ENCODE results near the gene IL6.
"Not testable (repeated sequence)": the region's sequence is repeated elsewhere in the genome, so short reads cannot be mapped to it uniquely, and the experiment has no call there.

IL6 gene

DNA sequence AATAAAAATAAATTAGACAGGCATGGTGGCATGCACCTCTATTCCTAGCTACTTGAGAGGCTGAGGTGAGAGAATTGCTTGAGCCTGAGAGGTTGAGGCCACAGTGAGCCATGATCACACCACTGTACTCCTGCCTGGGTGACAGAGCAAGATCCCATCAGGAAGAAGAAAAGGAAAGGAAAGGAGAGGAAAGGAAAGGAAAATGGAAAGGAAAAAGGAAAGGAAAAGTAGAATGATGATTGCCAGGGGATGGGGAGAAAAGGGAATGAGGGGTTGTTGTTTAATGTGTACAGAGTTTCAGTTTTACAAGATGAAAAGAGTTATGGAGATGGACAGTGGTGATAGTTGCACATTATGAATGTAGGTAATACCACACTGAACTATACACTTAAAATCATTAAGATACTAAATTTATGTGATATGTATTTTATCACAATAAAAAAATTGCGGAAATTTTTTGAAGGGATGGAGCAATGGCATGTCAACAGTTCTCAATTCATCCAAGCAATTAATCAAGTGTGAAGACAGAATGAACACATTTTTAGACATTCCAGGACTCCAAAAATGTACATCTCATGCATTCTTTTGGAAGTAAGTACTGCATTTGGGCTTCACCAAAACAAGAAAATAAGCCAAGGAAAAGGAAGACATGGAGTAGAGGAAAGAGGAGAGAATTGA is 44.3 kb downstream of the IL6 start:
- no peak overlapping the region for H3K27ac ChIP-seq (ENCODE audit: low read length)
- no peaks in the 10 kb centered on the region for H3K9me3 ChIP-seq (ENCODE audit: insufficient read depth, low read length, severe bottlenecking)
- H3K79me2 ChIP-seq (ENCODE audit: insufficient read depth, low read length) = no peaks in the 10 kb centered on the region
- TF ChIP-seq, protein P1, sequence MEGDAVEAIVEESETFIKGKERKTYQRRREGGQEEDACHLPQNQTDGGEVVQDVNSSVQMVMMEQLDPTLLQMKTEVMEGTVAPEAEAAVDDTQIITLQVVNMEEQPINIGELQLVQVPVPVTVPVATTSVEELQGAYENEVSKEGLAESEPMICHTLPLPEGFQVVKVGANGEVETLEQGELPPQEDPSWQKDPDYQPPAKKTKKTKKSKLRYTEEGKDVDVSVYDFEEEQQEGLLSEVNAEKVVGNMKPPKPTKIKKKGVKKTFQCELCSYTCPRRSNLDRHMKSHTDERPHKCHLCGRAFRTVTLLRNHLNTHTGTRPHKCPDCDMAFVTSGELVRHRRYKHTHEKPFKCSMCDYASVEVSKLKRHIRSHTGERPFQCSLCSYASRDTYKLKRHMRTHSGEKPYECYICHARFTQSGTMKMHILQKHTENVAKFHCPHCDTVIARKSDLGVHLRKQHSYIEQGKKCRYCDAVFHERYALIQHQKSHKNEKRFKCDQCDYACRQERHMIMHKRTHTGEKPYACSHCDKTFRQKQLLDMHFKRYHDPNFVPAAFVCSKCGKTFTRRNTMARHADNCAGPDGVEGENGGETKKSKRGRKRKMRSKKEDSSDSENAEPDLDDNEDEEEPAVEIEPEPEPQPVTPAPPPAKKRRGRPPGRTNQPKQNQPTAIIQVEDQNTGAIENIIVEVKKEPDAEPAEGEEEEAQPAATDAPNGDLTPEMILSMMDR (IDR thresholded peaks at IDR 0.05; ENCODE audit: borderline replicate concordance, extremely low read depth, low read length, poor library complexity, severe bottlenecking) = no peak
- H4K20me1 ChIP-seq (ENCODE audit: insufficient read depth, low read length) = no peaks in the 10 kb centered on the region
- H3K36me3 ChIP-seq (ENCODE audit: insufficient read depth, low read length) = no peaks in the 10 kb centered on the region
- ATAC-seq (ENCODE audit: insufficient read depth, low read depth) (no peak), DNase-seq (no peak)
- no peak overlapping the region; the same call in 1 of the 2 replicates for H2AFZ ChIP-seq (ENCODE audit: low read depth, low read length)
- no peak overlapping the region for H3K4me3 ChIP-seq (ENCODE audit: low read depth in 1 of 2, low read length in 2 of 2)
- no peaks in the 10 kb centered on the region for H3K4me1 ChIP-seq (ENCODE audit: insufficient read depth, low read length)
- peaks cover 8% of the 10 kb centered on the region for H3K27me3 ChIP-seq (ENCODE audit: insufficient read depth, low read length, poor library complexity)
- no peak overlapping the region for H3K9ac ChIP-seq (ENCODE audit: low read depth, low read length)
- H3K4me2 ChIP-seq (ENCODE audit: insufficient read depth, low read length) = no peak overlapping the region

DNA sequence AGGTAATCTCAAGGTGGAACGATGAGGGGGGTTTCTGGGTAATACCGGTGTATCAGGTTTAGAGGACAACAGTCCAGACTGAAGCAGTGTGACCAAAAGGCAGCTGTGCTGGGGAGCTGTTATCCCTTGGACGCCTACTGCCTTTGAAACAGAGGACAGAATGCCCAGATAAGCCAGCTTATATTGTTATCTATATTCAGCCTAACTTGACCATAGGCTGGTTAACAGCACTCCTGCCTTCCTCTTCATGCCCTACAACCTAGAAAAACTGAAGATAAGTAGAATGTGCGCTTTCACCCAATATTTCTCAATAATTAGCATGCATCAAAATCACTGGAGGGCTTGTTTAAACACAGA is 44.9 kb downstream of the IL6 start:
- no peaks in the 10 kb centered on the region for H3K79me2 ChIP-seq (ENCODE audit: insufficient read depth, low read length)
- no peak overlapping the region for H2AFZ ChIP-seq (ENCODE audit: low read depth, low read length)
- H3K9me3 ChIP-seq (ENCODE audit: insufficient read depth, low read length, severe bottlenecking) = no peaks in the 10 kb centered on the region
- no peak overlapping the region for H3K4me3 ChIP-seq (ENCODE audit: low read depth in 1 of 2, low read length in 2 of 2)
- no peak for ATAC-seq (ENCODE audit: insufficient read depth, low read depth)
- no peaks in the 10 kb centered on the region for H4K20me1 ChIP-seq (ENCODE audit: insufficient read depth, low read length)
- H3K36me3 ChIP-seq (ENCODE audit: insufficient read depth, low read length) = no peaks in the 10 kb centered on the region
- H3K9ac ChIP-seq (ENCODE audit: low read depth, low read length) = no peak overlapping the region
- H3K27ac ChIP-seq (ENCODE audit: low read length) = no peak overlapping the region
- TF ChIP-seq EZH2 (IDR thresholded peaks at IDR 0.05; ENCODE audit: borderline replicate concordance, low read depth, low read length, severe bottlenecking) = no peak
- TF ChIP-seq, protein P1 (IDR thresholded peaks at IDR 0.05; ENCODE audit: borderline replicate concordance, extremely low read depth, low read length, poor library complexity, severe bottlenecking) = no peak
- H3K4me1 ChIP-seq (ENCODE audit: insufficient read depth, low read length) = no peaks in the 10 kb centered on the region
- DNase-seq = no peak
- no peak overlapping the region for H3K4me2 ChIP-seq (ENCODE audit: insufficient read depth, low read length)
- peaks cover 3% of the 10 kb centered on the region for H3K27me3 ChIP-seq (ENCODE audit: insufficient read depth, low read length, poor library complexity)

DNA sequence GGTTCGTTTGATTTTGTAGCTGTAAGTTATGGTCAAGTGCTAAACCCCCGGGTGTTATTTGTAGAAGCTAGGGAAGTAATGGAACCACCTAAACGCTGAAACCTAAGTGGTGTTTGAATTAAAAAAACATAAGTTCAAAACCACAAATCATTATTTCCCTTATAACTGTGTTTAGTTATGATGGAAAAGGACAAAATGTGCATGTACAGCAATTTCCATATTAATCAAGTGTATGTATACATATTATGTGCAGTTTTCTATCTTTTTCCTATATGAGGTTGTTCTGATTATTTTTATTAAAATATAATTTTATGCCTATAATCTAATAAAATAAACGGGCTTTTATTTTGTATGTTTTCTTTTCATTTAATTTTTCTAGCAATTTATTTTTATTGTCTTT is 45.9 kb downstream of the IL6 start:
- Histone ChIP-seq H3K9ac (ENCODE audit: low read depth, low read length) (no peak overlapping the region), H3K4me1 (ENCODE audit: insufficient read depth, low read length) (no peaks in the 10 kb centered on the region), H3K27me3 (ENCODE audit: insufficient read depth, low read length, poor library complexity) (peaks cover 3% of the 10 kb centered on the region), H3K4me2 (ENCODE audit: insufficient read depth, low read length) (no peak overlapping the region), H3K4me3 (ENCODE audit: low read depth in 1 of 2, low read length in 2 of 2) (no peak overlapping the region), H3K79me2 (ENCODE audit: insufficient read depth, low read length) (no peaks in the 10 kb centered on the region), H3K36me3 (ENCODE audit: insufficient read depth, low read length) (no peaks in the 10 kb centered on the region), H2AFZ (ENCODE audit: low read depth, low read length) (no peak overlapping the region), H4K20me1 (ENCODE audit: insufficient read depth, low read length) (no peaks in the 10 kb centered on the region), H3K9me3 (ENCODE audit: insufficient read depth, low read length, severe bottlenecking) (no peaks in the 10 kb centered on the region), H3K27ac (ENCODE audit: low read length) (no peak overlapping the region)
- TF ChIP-seq, protein P1 (IDR thresholded peaks at IDR 0.05; ENCODE audit: borderline replicate concordance, extremely low read depth, low read length, poor library complexity, severe bottlenecking) = no peak
- TF ChIP-seq EZH2 (IDR thresholded peaks at IDR 0.05; ENCODE audit: borderline replicate concordance, low read depth, low read length, severe bottlenecking) = no peak
- DNase-seq (no peak), ATAC-seq (ENCODE audit: insufficient read depth, low read depth) (no peak)

DNA sequence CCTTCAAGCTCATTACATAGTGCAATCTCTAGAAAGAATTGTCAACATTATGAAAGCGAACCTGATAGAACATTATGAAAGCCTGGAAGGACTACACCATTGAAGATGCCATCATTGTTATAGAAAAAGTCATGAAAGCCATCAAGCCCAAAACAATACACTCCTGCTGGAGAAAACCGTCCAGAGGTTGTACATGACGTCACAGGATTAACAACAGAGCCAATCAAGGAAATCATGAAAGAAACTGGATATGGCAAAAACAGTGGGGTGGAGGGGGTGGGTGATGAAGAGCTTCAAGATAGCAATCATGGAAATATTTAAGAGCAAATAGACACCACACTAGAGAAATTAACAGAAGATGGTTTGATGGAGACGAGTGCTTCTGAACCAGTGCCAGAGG is 50.0 kb downstream of the IL6 start:
- H3K4me2 ChIP-seq (ENCODE audit: insufficient read depth, low read length) = no peak overlapping the region
- H4K20me1 ChIP-seq (ENCODE audit: insufficient read depth, low read length) = no peaks in the 10 kb centered on the region
- no peaks in the 10 kb centered on the region for H3K36me3 ChIP-seq (ENCODE audit: insufficient read depth, low read length)
- no peaks in the 10 kb centered on the region for H3K79me2 ChIP-seq (ENCODE audit: insufficient read depth, low read length)
- no peaks in the 10 kb centered on the region for H3K27me3 ChIP-seq (ENCODE audit: insufficient read depth, low read length, poor library complexity)
- TF ChIP-seq, protein P1 (IDR thresholded peaks at IDR 0.05; ENCODE audit: borderline replicate concordance, extremely low read depth, low read length, poor library complexity, severe bottlenecking) = no peak
- no peak for TF ChIP-seq EZH2 (IDR thresholded peaks at IDR 0.05; ENCODE audit: borderline replicate concordance, low read depth, low read length, severe bottlenecking)
- H2AFZ ChIP-seq (ENCODE audit: low read depth, low read length) = no peak overlapping the region
- no peak overlapping the region for H3K4me3 ChIP-seq (ENCODE audit: low read depth in 1 of 2, low read length in 2 of 2)
- no peaks in the 10 kb centered on the region for H3K4me1 ChIP-seq (ENCODE audit: insufficient read depth, low read length)
- no peak overlapping the region for H3K27ac ChIP-seq (ENCODE audit: low read length)
- DNase-seq (no peak), ATAC-seq (ENCODE audit: insufficient read depth, low read depth) (no peak)
- no peaks in the 10 kb centered on the region for H3K9me3 ChIP-seq (ENCODE audit: insufficient read depth, low read length, severe bottlenecking)
- no peak overlapping the region for H3K9ac ChIP-seq (ENCODE audit: low read depth, low read length)

DNA sequence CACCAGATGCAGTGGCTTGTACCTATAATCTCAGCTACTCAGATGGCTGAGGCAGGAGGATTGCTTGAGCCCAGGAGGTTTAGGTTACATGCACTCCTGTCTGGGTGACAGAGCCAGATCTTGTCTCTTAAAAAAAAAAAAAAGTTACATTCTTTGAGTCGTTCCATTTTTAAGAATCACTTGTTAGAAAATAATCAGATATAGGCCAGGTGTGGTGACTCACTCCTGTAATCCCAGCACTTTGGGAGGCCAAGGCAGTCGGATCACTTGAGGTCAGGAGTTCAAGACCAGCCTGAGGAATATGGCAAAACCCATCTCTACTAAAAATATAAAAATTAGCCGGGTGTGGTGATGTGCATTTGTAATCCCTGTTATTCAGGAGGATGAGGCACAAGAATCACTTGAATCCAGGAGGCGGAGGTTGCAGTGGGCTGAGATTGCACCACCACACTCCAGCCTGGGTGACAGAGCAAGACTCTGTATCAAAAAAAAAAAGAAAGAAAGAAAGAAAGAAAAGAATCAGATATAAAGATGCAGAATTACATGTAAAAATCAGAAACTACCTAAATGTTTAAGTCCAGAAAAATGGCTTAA is 52.8 kb downstream of the IL6 start:
- not testable (repeated sequence) for DNase-seq; H3K27ac ChIP-seq (ENCODE audit: low read length); ATAC-seq (ENCODE audit: insufficient read depth, low read depth); H3K79me2 ChIP-seq (ENCODE audit: insufficient read depth, low read length); H3K27me3 ChIP-seq (ENCODE audit: insufficient read depth, low read length, poor library complexity); H4K20me1 ChIP-seq (ENCODE audit: insufficient read depth, low read length); H3K4me2 ChIP-seq (ENCODE audit: insufficient read depth, low read length); H3K36me3 ChIP-seq (ENCODE audit: insufficient read depth, low read length); H3K4me3 ChIP-seq (ENCODE audit: low read depth in 1 of 2, low read length in 2 of 2); H3K9me3 ChIP-seq (ENCODE audit: insufficient read depth, low read length, severe bottlenecking); H2AFZ ChIP-seq (ENCODE audit: low read depth, low read length); H3K9ac ChIP-seq (ENCODE audit: low read depth, low read length); H3K4me1 ChIP-seq (ENCODE audit: insufficient read depth, low read length)

Data from DND-41 (cell line).